GM12874 (cell line): ENCODE results near the gene OLIG1.

Experiments
- CTCF ChIP-seq: IDR thresholded peaks from 2 replicates; pipeline ENCODE4 v1.5.1; 2011; ENCODE audit warnings: low read depth, mild to moderate bottlenecking, control low read depth, low read length, moderate library complexity; ENCODE audit not compliant: insufficient read depth

Gene OLIG1

GRCh38 chr21:33033094-33033951, 36.6 kb upstream of the OLIG1 start:
- no peak for TF ChIP-seq CTCF

- no peak for TF ChIP-seq CTCF
Observed at GRCh38 chr21:33033961-33034413, 36.0 kb upstream of the OLIG1 start.

GRCh38 chr21:33035147-33035546, 34.8 kb upstream of the OLIG1 start:
- no peak for TF ChIP-seq CTCF

GRCh38 chr21:33036430-33037162, 33.3 kb upstream of the OLIG1 start:
- TF ChIP-seq CTCF: no peak

- TF ChIP-seq CTCF: no peak
Observed at GRCh38 chr21:33037501-33037900, 32.4 kb upstream of the OLIG1 start.

- TF ChIP-seq CTCF: no peak
Observed at GRCh38 chr21:33039536-33039935, 30.4 kb upstream of the OLIG1 start.

- no peak for TF ChIP-seq CTCF
Observed at GRCh38 chr21:33040215-33040614, 29.7 kb upstream of the OLIG1 start.
